H1 (cell line): ENCODE results near the gene TSPAN4. TPM values are rescaled to one million over a fixed set of nuclear protein-coding genes. Genes with fewer than 3 reads are reported as not detected.

Experiments used
- CTCF ChIA-PET: fragments of 300-600 bp; sonication (Branson Sonifier 250); formaldehyde crosslinking; loops from one replicate; lab custom pipeline; 2021; ENCODE audit not compliant: partially characterized antibody; lab: Charles Lee
- POLR2A ChIA-PET: fragments of 300-600 bp; sonication (Branson Sonifier 250); formaldehyde crosslinking; loops from one replicate; lab custom pipeline; 2021; ENCODE audit warnings: inconsistent platforms; ENCODE audit not compliant: partially characterized antibody; lab: Charles Lee
- DNase-seq, 2 experiments: peaks; one replicate each; pipeline versions ENCODE4 v3.0.0 to v3.0.0-alpha.2; 2010 to 2022; ENCODE audit warnings: low spot score in 2 of 2, low read depth in 1 of 2, mixed read lengths in 1 of 2
- FAIRE-seq: peaks from 2 replicates; lab custom pipeline; 2011; peaks lifted over from hg19 to GRCh38; lab: Jason Lieb, UNC
- H2AFZ ChIP-seq: 2 replicates; pipeline ENCODE4 v1.8.1; 2012; ENCODE audit warnings: low read length, inconsistent platforms
- H2AK5ac ChIP-seq: 2 replicates; pipeline ENCODE4 v1.6.1; 2013; ENCODE audit warnings: low read depth, low read length
- H2BK120ac ChIP-seq: replicated peaks from 2 replicates; pipeline ENCODE3; 2013; ENCODE audit warnings: low read depth, low read length, inconsistent platforms
- H2BK12ac ChIP-seq: 2 replicates; pipeline ENCODE4 v1.6.1; 2013; ENCODE audit warnings: low read depth, low read length
- H2BK15ac ChIP-seq: 2 replicates; pipeline ENCODE4 v1.6.1; 2013; ENCODE audit warnings: low read length
- H2BK20ac ChIP-seq: 2 replicates; pipeline ENCODE4 v1.6.1; 2013; ENCODE audit warnings: low read length
- H2BK5ac ChIP-seq: 2 replicates; pipeline ENCODE4 v1.6.1; 2013; ENCODE audit warnings: low read depth, low read length
- H3K14ac ChIP-seq: 2 replicates; pipeline ENCODE4 v1.6.1; 2013; ENCODE audit warnings: inconsistent platforms; ENCODE audit not compliant: insufficient read length
- H3K18ac ChIP-seq: 2 replicates; pipeline ENCODE4 v1.6.1; 2013; ENCODE audit warnings: low read length; ENCODE audit errors: extremely low read depth
- H3K23ac ChIP-seq: 2 replicates; pipeline ENCODE4 v1.6.1; 2013; ENCODE audit warnings: inconsistent platforms; ENCODE audit not compliant: insufficient read length
- H3K23me2 ChIP-seq: 2 replicates; pipeline ENCODE4 v1.6.1; 2013; ENCODE audit warnings: low read depth, low read length
- H3K27ac ChIP-seq: 2 replicates; pipeline ENCODE4 v1.6.1; 2011; ENCODE audit warnings: low read depth, low read length, inconsistent platforms
- H3K27me3 ChIP-seq, 4 experiments: replicated peaks in 1 of 4; 1 replicate in 1 of 4; 2 replicates in 3 of 4; pipeline versions ENCODE4 v1.6.1 to v1.8.1; 2011 to 2013; ENCODE audit warnings: low read length in 3 of 4, mild to moderate bottlenecking in 3 of 4, inconsistent platforms in 2 of 4, mixed read lengths in 2 of 4, moderate library complexity in 1 of 4; ENCODE audit not compliant: control insufficient read depth in 3 of 4, insufficient read depth in 3 of 4; ENCODE audit errors: extremely low read depth in 1 of 4
- H3K36me3 ChIP-seq, 4 experiments: 2 replicates each; pipeline versions ENCODE4 v1.6.1 to v1.8.1; 2011 to 2013; ENCODE audit warnings: mild to moderate bottlenecking in 4 of 4, low read length in 3 of 4, moderate library complexity in 2 of 4, control low read depth in 1 of 4, inconsistent platforms in 1 of 4; ENCODE audit not compliant: insufficient read depth in 4 of 4, control insufficient read depth in 2 of 4
- H3K4ac ChIP-seq: replicated peaks from 2 replicates; pipeline ENCODE3; 2013; ENCODE audit warnings: low read length, low read depth, mixed read lengths, inconsistent platforms; ENCODE audit not compliant: insufficient read length
- H3K4me1 ChIP-seq, 4 experiments: replicated peaks in 1 of 4; 1 replicate in 1 of 4; 2 replicates in 3 of 4; pipeline versions ENCODE4 v1.6.1 to v1.8.1; 2011 to 2013; ENCODE audit warnings: low read length in 3 of 4, inconsistent platforms in 2 of 4, mixed read lengths in 1 of 4; ENCODE audit not compliant: insufficient read depth in 4 of 4, control insufficient read depth in 3 of 4
- H3K4me2 ChIP-seq, 2 experiments: 2 replicates each; pipeline versions ENCODE4 v1.6.1 to v1.8.1; 2011 to 2013; ENCODE audit warnings: low read depth in 2 of 2, low read length in 2 of 2, control low read depth in 1 of 2, inconsistent platforms in 1 of 2, mild to moderate bottlenecking in 1 of 2; ENCODE audit not compliant: insufficient read depth in 1 of 2
- H3K4me3 ChIP-seq, 4 experiments: fragments of 200-600, 300-600 bp in 1 of 4; sonication (generic), shearing (Covaris generic), sonication (Bioruptor Twin) in 1 of 4; 2 replicates each; pipeline versions ENCODE4 v1.5.1 to v1.8.1; 2011 to 2016; ENCODE audit warnings: low read length in 4 of 4, low read depth in 3 of 4, control low read depth in 2 of 4, inconsistent platforms in 2 of 4, mild to moderate bottlenecking in 2 of 4, mixed read lengths in 1 of 4, moderate library complexity in 1 of 4; ENCODE audit not compliant: insufficient read depth in 2 of 4; ENCODE audit errors: extremely low read depth in 1 of 4
- H3K56ac ChIP-seq: replicated peaks from 2 replicates; pipeline ENCODE3; 2013; ENCODE audit warnings: low read depth, mild to moderate bottlenecking, mixed read lengths, low read length, inconsistent platforms; ENCODE audit not compliant: insufficient read length
- H3K79me1 ChIP-seq: 2 replicates; pipeline ENCODE4 v1.6.1; 2013; ENCODE audit warnings: low read depth, low read length, control low read depth
- H3K79me2 ChIP-seq, 2 experiments: 2 replicates each; pipeline versions ENCODE4 v1.6.1 to v1.8.1; 2012 to 2013; ENCODE audit warnings: low read length in 2 of 2, mild to moderate bottlenecking in 2 of 2, inconsistent platforms in 1 of 2; ENCODE audit not compliant: insufficient read depth in 2 of 2, control insufficient read depth in 1 of 2
- H3K9ac ChIP-seq, 4 experiments: replicated peaks in 1 of 4; 1 replicate in 1 of 4; 2 replicates in 3 of 4; pipeline versions ENCODE4 v1.6.1 to v1.8.1; 2011 to 2013; ENCODE audit warnings: low read depth in 3 of 4, low read length in 3 of 4, control low read depth in 2 of 4, mild to moderate bottlenecking in 2 of 4, moderate library complexity in 2 of 4, inconsistent platforms in 1 of 4; ENCODE audit errors: extremely low read depth in 1 of 4
- H3K9me3 ChIP-seq, 2 experiments: 2 replicates each; pipeline versions ENCODE4 v1.6.1 to v1.8.1; 2012 to 2013; ENCODE audit warnings: mild to moderate bottlenecking in 2 of 2, moderate library complexity in 2 of 2, control low read depth in 1 of 2, inconsistent platforms in 1 of 2, low read depth in 1 of 2, low read length in 1 of 2, mixed read lengths in 1 of 2; ENCODE audit not compliant: insufficient read depth in 2 of 2
- H4K20me1 ChIP-seq, 2 experiments: replicated peaks in 1 of 2; 2 replicates each; pipeline versions ENCODE3 to v1.8.1; 2011 to 2013; ENCODE audit warnings: inconsistent platforms in 2 of 2, low read length in 2 of 2, mild to moderate bottlenecking in 1 of 2; ENCODE audit not compliant: insufficient read depth in 2 of 2, control insufficient read depth in 1 of 2
- H4K5ac ChIP-seq: 2 replicates; pipeline ENCODE4 v1.6.1; 2013; ENCODE audit warnings: low read length, low read depth, mixed read lengths, inconsistent platforms; ENCODE audit not compliant: insufficient read length
- H4K8ac ChIP-seq: 2 replicates; pipeline ENCODE4 v1.8.0; 2013; ENCODE audit warnings: mild to moderate bottlenecking, moderate library complexity, low read length, inconsistent platforms; ENCODE audit not compliant: insufficient read depth; ENCODE audit errors: extremely low read depth
- H4K91ac ChIP-seq: replicated peaks from 2 replicates; pipeline ENCODE3; 2013; ENCODE audit warnings: low read length, mixed read lengths, inconsistent platforms; ENCODE audit not compliant: insufficient read length
- ATF2 ChIP-seq: IDR thresholded peaks from 2 replicates; pipeline ENCODE4 v1.6.1; 2012; ENCODE audit warnings: low read length, inconsistent platforms
- JUN ChIP-seq: IDR thresholded peaks from 2 replicates; pipeline ENCODE4 v1.6.1; 2011; ENCODE audit warnings: low read depth, mild to moderate bottlenecking, improper control_type of control experiment, low read length
- MAFK ChIP-seq: IDR thresholded peaks from 2 replicates; pipeline ENCODE4 v1.6.1; 2012; ENCODE audit warnings: low read depth, mild to moderate bottlenecking, improper control_type of control experiment, low read length
- POLR2AphosphoS5 ChIP-seq: IDR thresholded peaks from 2 replicates; pipeline ENCODE4 v1.6.1; 2011; ENCODE audit warnings: low read depth, low read length
- WGBS, 2 experiments: shearing (Covaris generic) in 1 of 2; methylation state at CpG; one replicate each; pipeline versions ENCODE4 v1.1.6 to v1.1.7; 2013 to 2015; ENCODE audit warnings: low lambda C conversion rate in 2 of 2, mixed read lengths in 2 of 2, inconsistent platforms in 1 of 2, low coverage in 1 of 2, missing lambda C conversion rate in 1 of 2; ENCODE audit not compliant: insufficient replicate concordance in 2 of 2, insufficient coverage in 1 of 2, insufficient read length in 1 of 2; ENCODE audit errors: extremely low coverage in 1 of 2, missing lambda C conversion rate in 1 of 2; 5-methylcytosine and 5-hydroxymethylcytosine counted together
- polyA plus RNA-seq, 7 experiments: library from polyadenylated mRNA; depleted of rRNA in 3 of 7; stranded (reverse) in 5 of 7; unstranded in 2 of 7; fragments of >200 nt in 5 of 7; fragments of 200-250 nt in 2 of 7; gene quantifications; 1 replicate in 5 of 7; 2 replicates in 1 of 7; 4 replicates in 1 of 7; pipeline versions ENCODE4 v1.2.1 to v1.2.3, GENCODE V29; 2011 to 2013; ENCODE audit warnings: missing spikeins in 2 of 7, mixed read lengths in 2 of 7
- total RNA-seq: library from RNA; stranded (reverse); fragmentation: NEBNext Ultra II Directional; extraction: Animal tissue kit (Norgen Biotek cat#: 25700); gene quantifications from 2 replicates; pipeline ENCODE4 v1.2.1, GENCODE V29; 2021
- TF ChIP-seq, protein P1 (sequence below): IDR thresholded peaks from 2 replicates; pipeline ENCODE4 v1.6.1; 2011; ENCODE audit warnings: low read depth, mild to moderate bottlenecking, low read length; ENCODE audit not compliant: insufficient read depth

Gene TSPAN4
- total and polyA plus RNA-seq, 2 of the 8 experiments (the other 6 are each of a cell fraction or from before 2014, with no cell fraction given), result 74.1 to 145 TPM

GRCh38 chr11:873706-874105 lies 31.1 kb downstream of the TSPAN4 start:
- FAIRE-seq, result no peak
- TF ChIP-seq, protein P1, sequence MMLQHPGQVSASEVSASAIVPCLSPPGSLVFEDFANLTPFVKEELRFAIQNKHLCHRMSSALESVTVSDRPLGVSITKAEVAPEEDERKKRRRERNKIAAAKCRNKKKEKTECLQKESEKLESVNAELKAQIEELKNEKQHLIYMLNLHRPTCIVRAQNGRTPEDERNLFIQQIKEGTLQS, result no peak
- TF ChIP-seq POLR2AphosphoS5 (no peak), JUN (no peak), MAFK (no peak), ATF2 (no peak)

More at GRCh38 chr11:873706-874105, 31.1 kb downstream of the TSPAN4 start:
- no peak overlapping the region for H2BK20ac ChIP-seq
- no peak overlapping the region for H3K18ac ChIP-seq
- H3K4me3 ChIP-seq, result no peak overlapping the region
- H3K4me1 ChIP-seq, result peaks cover 0 to 11% (median 6%) of the 10 kb centered on the region in 4 experiments; a peak in 5 of 7 replicates
- no peak overlapping the region for H2BK12ac ChIP-seq
- no peak overlapping the region for H2AK5ac ChIP-seq
- H4K8ac ChIP-seq, result no peak overlapping the region
- H3K36me3 ChIP-seq, result no peaks in the 10 kb centered on the region
- no peaks in the 10 kb centered on the region for H3K23me2 ChIP-seq
- H3K9me3 ChIP-seq, result no peaks in the 10 kb centered on the region
- no peaks in the 10 kb centered on the region for H3K79me1 ChIP-seq
- H2BK5ac ChIP-seq, result no peak overlapping the region
- H3K27ac ChIP-seq, result no peak overlapping the region
- 85% methylated on average over 12 of the region's 12 CpGs; no CpG with 5 or more reads in 1 of the 2 experiments for WGBS, 2 experiments
- H2BK15ac ChIP-seq, result no peak overlapping the region
- H3K4me2 ChIP-seq, result no peak overlapping the region
- no peak overlapping the region for H4K91ac ChIP-seq
- no peaks in the 10 kb centered on the region for H3K79me2 ChIP-seq
- H3K23ac ChIP-seq, result no peak overlapping the region
- no peak overlapping the region for H2BK120ac ChIP-seq
- H3K56ac ChIP-seq, result no peak overlapping the region
- H3K27me3 ChIP-seq, result no peaks in the 10 kb centered on the region
- no peak overlapping the region for H3K9ac ChIP-seq
- no peak overlapping the region for H3K4ac ChIP-seq
- H4K20me1 ChIP-seq, result peaks cover 13 to 34% of the 10 kb centered on the region in 2 experiments
- ChIA-PET CTCF (interaction anchor here (1.0 to 2.6 kb wide), 8 partner anchors 13 to 178 kb away, joined by 3 to 9 read pairs (median 4); no protein-coding TSS in a partner anchor), POLR2A (interaction anchor here (0.8 to 1.0 kb wide), 2 partner anchors 10 to 19 kb away, joined by 3 read pairs; no protein-coding TSS in a partner anchor)
- H4K5ac ChIP-seq, result no peak overlapping the region
- no peak overlapping the region for H2AFZ ChIP-seq
- no peak overlapping the region for H3K14ac ChIP-seq
- no peak for DNase-seq
